Raji (cell line): ENCODE results near the gene VILL.

Experiments used
- POLR2A ChIP-seq: IDR thresholded peaks from 2 replicates; pipeline ENCODE4 v1.6.1; 2011; ENCODE audit warnings: low read depth, low read length, control low read depth; ENCODE audit not compliant: insufficient read depth

VILL gene

DNA sequence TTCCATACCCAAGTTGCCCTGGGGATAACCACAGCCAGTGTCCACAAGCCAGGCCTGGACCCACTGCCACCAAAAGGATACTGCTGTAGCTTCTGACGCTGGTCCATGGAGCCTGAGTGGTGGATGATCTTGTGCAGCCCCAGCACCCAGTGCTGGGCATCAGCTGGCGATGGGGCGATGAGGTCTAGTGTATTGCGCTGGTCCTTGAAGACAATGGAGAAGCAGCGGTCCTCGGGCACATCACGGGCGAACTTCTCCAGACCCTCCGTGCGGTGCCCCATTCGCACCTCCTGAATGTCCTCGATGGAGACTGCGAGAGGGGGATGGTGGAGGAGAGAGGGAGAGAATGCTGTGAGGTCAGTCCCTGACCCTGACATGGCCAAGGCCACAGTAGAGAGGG is 25.8 kb downstream of the VILL start:
- no peak for TF ChIP-seq POLR2A

DNA sequence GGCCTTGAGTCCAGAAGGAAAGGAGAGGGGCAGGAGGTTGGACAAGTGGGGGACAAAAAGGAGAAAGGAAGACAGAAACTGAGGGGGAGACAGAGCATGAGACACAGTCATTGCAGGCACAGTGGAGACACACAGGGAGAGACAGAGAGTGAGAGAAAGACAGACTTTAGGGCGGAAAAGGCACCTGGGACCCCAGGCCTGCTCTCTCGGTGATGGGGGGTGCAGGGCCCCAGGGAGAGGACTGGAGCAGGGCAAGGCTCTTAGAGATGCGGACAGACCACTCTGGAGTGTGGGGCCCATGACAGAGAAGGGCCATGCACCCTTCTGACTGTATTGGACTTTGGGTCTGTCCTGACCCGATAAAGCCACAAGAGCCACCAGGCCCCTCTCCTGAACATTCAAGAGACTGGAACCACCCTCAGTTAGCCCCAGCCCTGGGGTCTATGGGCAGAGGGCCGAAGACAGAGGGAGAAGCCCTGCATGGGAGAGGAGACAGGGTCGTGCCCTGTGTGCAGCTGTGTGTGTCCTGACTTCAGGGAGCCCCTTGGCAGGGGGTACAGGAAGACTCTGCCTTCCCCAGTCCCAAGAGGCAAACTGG is 26.4 kb downstream of the VILL start:
- no peak for TF ChIP-seq POLR2A

DNA sequence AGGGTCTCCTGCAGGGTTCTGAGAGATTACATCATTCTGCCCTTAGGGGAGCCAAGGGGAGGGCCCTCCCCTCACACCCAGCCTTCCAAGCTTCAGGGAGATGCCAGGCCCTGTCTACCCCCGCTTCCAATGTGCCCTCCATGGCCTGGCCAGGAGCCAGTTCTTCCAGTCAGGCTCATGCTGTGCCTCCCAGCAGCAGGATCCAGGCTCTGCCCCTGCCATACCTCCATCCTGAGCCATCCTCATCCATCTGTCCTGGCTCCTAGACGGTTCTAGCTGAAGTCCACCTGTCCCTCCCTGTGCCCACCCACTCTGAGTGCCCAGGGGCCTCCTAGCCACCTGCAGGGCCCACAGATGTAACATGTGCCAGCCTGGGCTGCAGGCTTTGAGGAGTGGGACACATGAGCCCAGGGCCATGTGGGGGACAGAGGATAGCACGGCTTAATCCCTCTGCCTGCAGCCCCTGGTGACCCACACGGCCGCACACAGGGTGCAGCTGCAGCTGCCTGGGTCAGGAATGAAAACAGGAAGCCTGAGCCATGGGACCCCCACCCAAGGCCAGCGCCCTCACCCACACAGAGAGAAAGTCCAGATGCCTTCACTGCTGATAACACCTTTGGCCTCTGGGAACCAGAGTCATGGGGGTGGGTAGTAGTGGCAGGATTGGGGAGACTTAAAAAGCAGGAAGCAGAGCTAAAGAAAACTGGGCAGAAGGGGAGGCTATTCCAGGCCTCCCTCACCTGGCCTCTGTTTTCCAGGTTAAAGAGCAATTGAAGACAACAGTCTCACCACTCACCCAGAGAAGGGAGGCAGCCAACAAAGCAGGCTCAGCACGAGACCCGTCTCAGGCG is 27.1 kb downstream of the VILL start:
- no peak for TF ChIP-seq POLR2A

DNA sequence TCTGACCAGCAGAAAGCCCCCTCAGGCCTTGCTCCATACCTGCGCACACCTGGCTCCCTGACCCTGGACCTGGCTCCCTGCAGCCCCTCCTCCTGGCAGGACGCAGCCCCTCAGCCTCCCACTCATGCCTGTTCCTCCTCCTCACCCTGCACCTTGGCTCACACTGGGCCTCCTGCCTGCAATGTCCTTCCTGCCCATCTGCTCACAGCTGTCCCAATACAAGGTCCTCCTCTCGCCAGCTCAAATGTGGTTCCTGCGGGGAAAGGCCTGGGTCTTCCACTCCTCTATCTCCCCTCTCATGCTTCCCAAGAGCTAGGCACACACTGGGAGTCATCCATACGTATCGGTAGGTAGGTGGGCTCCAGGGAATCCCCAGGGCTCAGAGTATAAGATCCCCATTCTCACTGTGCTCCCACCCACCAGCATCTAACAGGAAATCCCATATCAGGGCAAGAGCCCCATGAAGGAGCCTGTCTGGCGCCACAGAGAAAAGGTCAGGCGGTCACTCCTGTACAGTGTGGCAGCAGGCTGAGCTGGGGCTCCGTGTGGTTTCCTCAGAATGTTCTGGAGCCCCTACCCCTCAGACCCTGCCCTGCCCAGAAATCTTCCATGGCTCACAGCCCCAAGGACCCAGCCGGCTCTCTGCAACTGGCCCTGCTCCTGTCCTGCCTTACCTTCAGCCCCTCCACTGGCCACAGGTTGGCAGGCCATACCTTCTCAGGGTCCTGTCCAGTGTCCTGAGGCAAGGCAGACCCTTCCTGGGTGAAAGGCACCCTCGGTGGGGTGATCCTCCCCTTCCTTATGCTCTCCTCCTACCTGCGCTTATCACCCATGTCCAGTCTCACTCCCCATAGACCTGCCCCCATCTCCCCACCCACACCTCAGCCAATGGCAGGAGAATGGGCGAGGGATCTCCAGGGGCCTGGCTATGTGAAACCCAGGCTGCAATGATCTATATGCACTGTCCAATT is 28.0 kb downstream of the VILL start:
- TF ChIP-seq POLR2A = no peak

DNA sequence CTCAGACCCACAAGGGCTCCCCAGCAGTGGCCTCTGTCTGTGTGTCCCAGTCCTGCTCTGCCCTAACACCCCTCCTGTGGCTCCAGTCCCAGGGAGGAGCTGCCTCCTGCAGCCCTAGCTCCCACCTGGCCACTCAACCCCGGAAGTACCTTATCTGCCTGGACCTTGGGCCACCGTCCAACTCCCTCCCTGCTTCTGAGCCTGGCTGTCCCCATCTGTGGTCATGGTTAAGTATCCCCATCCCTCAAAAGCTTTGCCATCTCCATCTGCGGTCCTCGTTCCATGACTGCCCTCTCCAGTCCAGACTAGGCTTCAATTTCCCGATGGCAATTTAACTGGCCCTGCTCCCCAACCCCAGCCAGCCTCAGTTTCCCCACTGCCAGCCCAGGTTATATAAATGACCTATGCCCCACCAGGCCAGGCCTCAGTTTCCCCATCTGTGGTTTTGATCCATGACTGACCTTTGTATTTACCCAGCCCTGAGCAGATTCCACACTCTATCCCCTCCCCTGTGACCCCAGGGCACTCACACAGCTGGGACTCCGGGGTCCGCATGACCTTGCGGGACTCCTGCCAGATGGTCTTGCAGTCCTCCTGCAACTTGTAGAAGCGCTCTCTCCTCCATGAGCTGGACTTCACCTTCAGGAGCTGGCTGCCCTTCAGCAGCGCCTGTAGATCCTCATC is 29.2 kb downstream of the VILL start:
- no peak for TF ChIP-seq POLR2A

DNA sequence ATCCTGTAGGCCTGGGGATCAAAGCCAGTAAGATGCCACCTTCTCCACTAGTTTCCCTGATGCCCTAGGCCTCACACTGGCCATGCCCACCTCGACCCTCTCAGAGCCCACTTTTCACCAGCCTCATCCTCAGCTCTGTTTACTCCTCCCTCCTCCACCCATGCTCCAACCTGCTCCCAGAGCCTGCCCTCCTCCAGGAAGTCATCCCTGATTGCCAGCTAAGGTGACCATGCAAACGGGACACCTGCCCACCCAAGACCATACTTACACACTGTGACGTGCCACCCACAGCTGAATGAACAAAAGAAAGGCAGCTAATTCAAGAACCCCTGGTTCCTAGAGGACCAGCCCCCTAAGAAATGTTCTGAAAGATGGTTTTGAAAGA is 29.7 kb downstream of the VILL start:
- TF ChIP-seq POLR2A = no peak

DNA sequence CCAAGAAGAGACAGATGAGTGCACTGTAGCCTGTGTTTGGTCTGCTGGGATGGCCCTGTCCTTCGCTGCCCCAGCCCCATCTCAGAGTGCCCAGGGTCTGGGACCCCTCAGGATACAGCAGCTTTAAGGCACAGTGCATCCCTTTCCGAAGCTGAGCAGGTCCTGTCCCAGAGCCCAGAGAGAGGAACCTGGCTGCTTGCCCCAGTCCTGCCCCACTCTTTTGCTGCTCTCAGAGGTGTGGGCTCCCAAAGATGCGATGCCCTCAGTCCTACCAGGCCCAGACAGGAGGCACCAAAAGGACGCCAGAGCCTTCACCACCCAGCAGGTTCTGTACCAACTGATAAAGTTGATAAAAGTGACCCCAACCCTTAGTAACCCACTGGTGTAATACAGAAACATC is 30.6 kb downstream of the VILL start:
- TF ChIP-seq POLR2A = no peak

DNA sequence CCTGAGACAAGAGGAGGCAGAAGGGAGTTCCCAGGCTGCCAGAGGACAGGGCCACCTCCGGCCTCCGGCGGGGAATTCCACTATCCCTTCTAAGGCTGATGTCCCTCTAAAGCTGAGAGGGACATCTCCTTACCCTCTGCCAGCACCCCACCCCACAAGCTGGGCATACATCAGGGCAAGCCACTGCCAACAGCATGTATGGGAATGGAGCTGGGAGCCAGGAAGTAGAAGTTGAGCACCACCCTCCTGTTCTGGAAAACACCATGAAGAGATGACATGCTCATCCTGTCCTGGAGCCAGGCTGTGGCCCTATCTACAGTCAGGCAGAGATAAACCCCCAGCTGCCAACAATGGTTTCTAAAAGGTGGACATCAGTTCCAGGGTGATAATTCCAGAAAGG is 31.7 kb downstream of the VILL start:
- no peak for TF ChIP-seq POLR2A

DNA sequence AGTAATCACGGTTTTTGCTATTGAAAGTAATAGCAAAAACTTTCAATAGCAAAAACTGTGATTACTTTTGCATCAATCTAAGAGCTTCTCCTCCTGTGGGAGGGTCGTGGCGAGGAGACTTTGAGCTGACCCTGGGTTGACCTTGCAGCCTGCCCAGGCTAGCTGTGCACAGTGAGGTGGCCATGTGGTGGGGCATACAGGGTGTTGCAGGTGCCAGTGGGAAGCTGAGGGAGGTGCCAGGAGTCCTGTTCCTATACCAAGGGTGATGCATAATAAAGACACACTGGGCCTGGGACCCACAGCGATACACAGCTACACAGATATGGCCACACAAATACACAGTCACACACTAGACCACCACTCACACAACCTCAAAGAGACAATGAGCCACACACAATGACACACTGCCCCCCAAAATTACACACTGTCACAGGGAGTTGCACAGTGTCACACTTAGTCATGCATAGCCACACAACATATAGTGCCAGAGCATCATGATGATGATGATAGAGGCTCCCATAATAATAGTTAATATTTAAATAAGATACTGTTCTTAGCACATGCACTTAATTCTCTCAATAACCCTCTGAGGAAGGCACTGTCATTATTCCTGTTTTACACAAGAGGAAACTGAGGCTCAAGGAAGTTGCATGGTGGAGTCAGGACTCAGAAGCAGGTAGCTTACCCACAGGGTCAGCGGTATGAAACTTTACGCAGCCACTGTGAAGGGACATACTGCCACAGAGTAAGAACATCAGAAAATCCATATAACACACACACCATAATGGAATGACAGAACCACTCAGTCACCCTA is 32.5 kb downstream of the VILL start:
- TF ChIP-seq POLR2A = no peak

DNA sequence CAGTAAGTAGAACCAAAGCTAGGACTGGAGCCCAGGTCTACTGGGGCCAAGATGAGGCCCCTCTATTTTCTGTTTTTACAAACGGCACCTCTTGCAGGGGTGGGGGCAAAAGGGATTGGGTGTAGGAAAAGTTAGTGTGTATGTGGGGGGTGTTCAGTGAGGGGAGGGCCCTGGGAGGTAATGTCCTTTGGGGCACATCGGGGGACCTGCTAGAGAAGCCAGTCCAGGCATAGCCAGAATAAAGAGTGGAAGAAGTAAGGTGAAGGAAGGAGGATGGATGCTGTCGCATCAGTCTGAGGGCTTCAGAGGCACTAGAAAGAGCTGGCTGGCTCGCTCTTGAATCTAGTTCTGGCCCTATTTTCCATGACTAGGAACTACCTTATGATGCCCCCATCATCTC is 36.3 kb downstream of the VILL start:
- TF ChIP-seq POLR2A = no peak

DNA sequence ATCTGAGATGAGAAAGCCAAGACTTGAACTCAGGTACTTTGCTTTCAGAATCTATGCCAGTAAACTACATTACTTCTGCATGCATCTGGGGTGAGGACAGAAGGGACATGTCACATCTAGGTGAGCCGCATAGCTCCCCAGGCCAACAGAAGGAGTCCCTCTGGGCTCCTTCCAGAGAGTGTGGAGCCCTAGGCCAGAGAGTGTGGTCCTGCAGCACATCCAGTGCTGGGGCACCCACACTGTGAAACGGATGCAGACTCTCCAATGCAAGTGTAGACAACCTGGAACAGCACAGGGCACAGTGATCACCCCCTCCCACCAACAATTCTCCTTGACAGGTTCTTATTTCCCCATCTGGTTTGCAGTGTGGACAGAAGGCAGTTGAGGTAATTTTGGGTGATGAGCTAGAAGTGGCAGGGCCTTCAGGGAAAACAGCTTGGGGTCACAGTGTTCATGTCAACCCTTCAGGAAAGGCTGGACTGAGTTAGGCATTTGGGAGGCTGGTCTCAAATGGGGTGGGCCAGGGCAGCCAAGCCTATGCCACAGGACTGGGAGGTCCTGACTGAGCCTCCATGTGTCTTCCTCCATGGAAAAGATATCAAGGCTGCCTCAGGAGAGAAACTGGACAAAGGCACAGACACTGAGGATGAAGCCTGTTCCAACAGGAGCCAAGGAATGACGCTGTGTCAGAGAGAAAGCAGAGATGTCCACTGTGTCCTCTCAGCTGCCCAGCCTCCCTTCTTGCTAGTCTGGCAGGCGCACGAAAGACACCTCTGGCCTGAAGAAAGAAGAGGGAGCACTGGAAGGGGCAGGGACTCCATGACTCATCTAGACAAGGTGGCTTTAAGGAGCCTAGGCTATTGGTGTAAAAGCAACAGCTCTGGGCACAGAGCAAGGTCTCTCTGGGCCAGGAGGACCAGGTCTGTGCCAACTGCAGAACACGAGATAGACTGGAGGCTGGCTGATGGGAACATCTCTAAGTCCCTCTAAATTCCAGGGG is 37.2 kb downstream of the VILL start:
- no peak for TF ChIP-seq POLR2A

DNA sequence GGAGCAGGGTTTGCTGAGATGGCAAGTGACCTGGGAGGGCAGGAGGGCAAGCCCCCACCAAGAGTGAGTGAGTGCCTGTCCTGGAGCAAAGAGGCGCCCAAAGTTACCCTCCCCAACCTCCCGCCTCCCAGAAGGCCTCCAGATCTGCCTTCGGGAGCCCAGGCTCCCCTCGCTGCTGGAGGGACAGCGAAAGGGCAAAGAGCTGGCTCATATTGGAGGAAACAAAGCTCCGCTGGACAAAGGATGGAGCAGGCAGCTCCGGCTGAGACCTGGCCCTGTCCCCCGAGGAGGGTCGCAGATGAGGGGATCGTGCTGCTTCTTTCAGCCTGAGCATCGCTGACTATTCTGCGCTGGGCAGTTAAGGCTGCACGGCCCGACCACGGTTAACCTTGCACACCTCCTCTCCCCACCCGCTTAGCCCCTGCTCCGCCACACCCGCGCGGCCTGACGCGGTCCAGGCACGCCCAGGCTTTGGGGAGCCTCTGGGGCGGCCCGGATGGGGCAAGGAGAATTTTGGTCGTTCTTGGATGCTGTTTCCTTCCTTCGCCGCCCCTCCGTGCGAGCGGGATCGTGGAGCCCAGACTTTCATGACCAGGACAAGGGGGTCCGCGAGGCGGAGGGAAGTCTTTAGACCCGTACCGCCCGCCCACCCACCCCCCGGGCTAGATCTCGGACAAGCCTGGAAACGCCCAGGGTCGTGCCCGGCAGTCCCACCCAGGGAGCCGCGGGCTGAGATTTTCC is 38.2 kb downstream of the VILL start:
- TF ChIP-seq POLR2A = no peak
